GM19193 (cell line): ENCODE data around the gene AFAP1.

Source experiments
- POLR2A ChIP-seq: IDR thresholded peaks from 4 replicates; pipeline ENCODE4 v1.6.1; 2011; ENCODE audit not compliant: insufficient read depth, insufficient read length; ENCODE audit errors: extremely low read depth

AFAP1 gene

GRCh38 chr4:7710576-7711306 lies 228.9 kb downstream of the AFAP1 start:
- no peak for TF ChIP-seq POLR2A

- no peak for TF ChIP-seq POLR2A
Measured at GRCh38 chr4:7710126-7710525, 229.5 kb downstream of the AFAP1 start.

- TF ChIP-seq POLR2A: no peak
Measured at GRCh38 chr4:7709431-7709830, 230.2 kb downstream of the AFAP1 start.

DNA sequence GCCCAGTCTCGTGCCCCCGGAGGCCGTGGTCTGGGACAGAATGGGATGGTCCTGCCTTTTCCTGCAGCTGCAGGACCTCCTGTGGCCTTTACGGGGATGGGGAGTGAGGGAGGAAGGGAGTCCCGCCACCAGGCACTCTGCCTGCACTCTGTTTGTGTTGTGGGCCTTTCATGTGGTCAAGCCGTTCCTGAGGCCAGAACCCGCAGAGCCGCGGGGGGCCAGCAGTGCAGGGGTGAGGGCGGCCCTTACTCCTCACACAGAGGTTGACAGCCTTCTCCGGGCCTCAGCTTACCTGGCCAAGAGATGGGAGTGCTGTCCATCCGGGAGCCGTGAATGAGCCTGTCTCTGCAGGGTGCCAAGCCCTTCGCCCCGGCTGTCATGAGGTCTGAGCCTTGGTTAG lies 230.7 kb downstream of the AFAP1 start:
- TF ChIP-seq POLR2A: no peak
